Measurements from ENCODE around the gene PROM1.

DNA sequence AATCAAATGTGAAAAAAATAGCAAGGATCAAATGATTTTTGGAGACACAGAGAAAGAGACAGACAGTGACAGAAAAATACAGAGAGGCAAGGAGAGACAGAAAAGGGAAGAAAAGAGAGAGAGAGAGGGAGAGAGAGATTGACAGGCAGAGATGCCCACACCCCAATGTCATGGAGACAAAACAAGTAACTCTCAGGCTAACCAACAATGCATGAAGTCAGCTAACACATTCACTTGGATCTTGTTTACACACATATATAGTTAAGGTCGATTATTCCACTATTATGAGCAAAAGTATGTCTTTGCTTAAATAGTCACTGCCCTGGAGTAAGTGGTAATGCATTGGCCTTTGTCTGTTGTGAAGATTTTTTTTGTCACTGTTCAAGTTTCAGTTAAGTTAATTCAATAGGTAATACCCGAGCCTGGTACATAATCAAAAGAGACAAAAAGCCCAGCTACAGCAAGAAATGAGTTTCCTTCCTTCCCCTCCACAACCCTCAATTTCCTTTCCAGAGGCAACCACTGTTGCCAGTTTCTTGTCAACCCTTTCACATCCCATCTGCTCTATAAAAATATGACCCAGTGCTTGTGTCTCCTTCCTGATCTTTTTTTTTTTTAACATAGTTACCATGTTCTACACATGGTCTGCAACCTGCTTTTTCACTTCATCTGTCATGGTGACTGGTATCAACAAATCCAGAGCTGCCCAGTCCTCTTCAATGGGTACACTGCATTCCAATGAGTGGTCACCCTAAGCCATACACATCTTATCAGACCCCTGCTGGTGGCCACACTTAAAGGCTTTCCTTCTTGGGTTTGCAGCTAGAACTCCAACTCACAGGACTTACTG, 52.1 kb downstream of the PROM1 start:
- TF ChIP-seq CTCF (IDR thresholded peaks at IDR 0.05; ENCODE audit: low read length) (no peak), EZH2 (IDR thresholded peaks at IDR 0.05; ENCODE audit: borderline replicate concordance, low read length) (no peak)

Data from OCI-LY1 (cell line).